Heart left ventricle (tissue), 16 donors: ENCODE results near the gene SNUPN. TPM values are rescaled to one million over a fixed set of nuclear protein-coding genes. Genes with fewer than 3 reads are reported as not detected.
"Not testable (repeated sequence)": the region's sequence is repeated elsewhere in the genome, so short reads cannot be mapped to it uniquely, and the experiment has no call there.

Experiments used
- ATAC-seq, 4 donors: fragments of 200-7000 bp; cut with Tn5 transposase; one replicate each; pipeline ENCODE4 v1.9.1; 2020 to 2022; ENCODE audit warnings: moderate library complexity in 4 of 4, mild to moderate bottlenecking in 3 of 4, moderate number of reproducible peaks in 1 of 4
- DNase-seq, 5 donors: peaks; one replicate each; pipeline ENCODE4 v3.0.0-alpha.2; 2020
- H3K27ac ChIP-seq, 12 donors: fragments of 200-600 bp; sonication (generic) in 4 of 12; one replicate each; pipeline versions ENCODE4 v1.5.0 to v1.8.0; 2016 to 2022; ENCODE audit warnings: mild to moderate bottlenecking in 2 of 12
- H3K27me3 ChIP-seq, 9 donors: fragments of 200-600 bp; sonication (generic) in 2 of 9; one replicate each; pipeline versions ENCODE4 v1.5.1 to v1.8.0; 2016 to 2022; ENCODE audit warnings: mild to moderate bottlenecking in 3 of 9
- H3K36me3 ChIP-seq, 9 donors: fragments of 200-600 bp; sonication (generic) in 2 of 9; one replicate each; pipeline versions ENCODE4 v1.5.0 to v1.8.0; 2018 to 2022; ENCODE audit warnings: mild to moderate bottlenecking in 2 of 9
- H3K4me1 ChIP-seq, 12 donors: fragments of 200-600 bp; sonication (generic) in 4 of 12; one replicate each; pipeline versions ENCODE4 v1.5.0 to v1.8.0; 2016 to 2022; ENCODE audit warnings: mild to moderate bottlenecking in 3 of 12
- H3K4me3 ChIP-seq, 12 donors: fragments of 200-600 bp; sonication (generic) in 4 of 12; one replicate each; pipeline versions ENCODE4 v1.5.0 to v1.8.0; 2017 to 2022; ENCODE audit warnings: mild to moderate bottlenecking in 9 of 12, moderate library complexity in 4 of 12
- H3K9me3 ChIP-seq, 12 donors: fragments of 200-600 bp; sonication (generic) in 4 of 12; one replicate each; pipeline versions ENCODE4 v1.5.0 to v1.8.0; 2016 to 2022; ENCODE audit warnings: mild to moderate bottlenecking in 1 of 12
- CTCF ChIP-seq, 12 donors: fragments of 200-600 bp; sonication (generic) in 4 of 12; IDR thresholded peaks; one replicate each; pipeline versions ENCODE4 v1.5.0 to v1.8.0; 2018 to 2022; ENCODE audit warnings: antibody characterized with exemption in 12 of 12, mild to moderate bottlenecking in 5 of 12
- POLR2A ChIP-seq, 2 donors: fragments of 450-650 bp; IDR thresholded peaks; one replicate each; pipeline ENCODE4 v1.6.1; 2017; ENCODE audit warnings: antibody characterized with exemption in 2 of 2, mild to moderate bottlenecking in 2 of 2, moderate library complexity in 2 of 2
- WGBS, 4 donors: extraction: QIAGEN DNeasy Blood & Tissue Kit in 2 of 4; methylation state at CpG; one replicate each; pipeline versions ENCODE4 v1.1.5 to v1.1.7; 2013 to 2018; 5-methylcytosine and 5-hydroxymethylcytosine counted together
- intact Hi-C, 10 donors: fragments of 100-400 bp; cut with DNase I; formaldehyde crosslinking; loops; one replicate each; pipeline versions ENCODE4 v1.11.1 to v1.14.2; 2022
- polyA plus RNA-seq, 2 donors: library from polyadenylated mRNA; stranded (reverse); fragments of 200-250 nt; gene quantifications; one replicate each; pipeline ENCODE4 v1.2.3, GENCODE V29; 2013
- total RNA-seq, 9 donors: library from RNA; depleted of rRNA in 2 of 9; stranded (reverse); fragments of >200 nt in 2 of 9; fragmentation: NEBNext Ultra II Directional in 3 of 9; extraction: Animal tissue kit (Norgen Biotek cat#: 25700) in 3 of 9; gene quantifications; one replicate each; pipeline versions ENCODE4 v1.1.0 to v1.2.4, GENCODE V29; 2016 to 2023
- donor health status: ischemic (EF 13 %, LVEDD 7.1; RV severe dilation, severe dysfunction).
- donor health status: healthy with polysubstance abuse.
- donor health status: DM: no; HTN: yes; CAD: no.
- donor health status: DM: no; HTN: no; CAD: no.
- donor health status: ischemic (EF 25% LVEDD 6.9; RV normal size, moderate dysfunction).
- donor health status: ischemic (EF 25% LVEDD 5.7; RV mildly dilated, moderate dysfunction).
- donor health status: healthy.
- donor health status: DM: yes; HTN: yes; CAD: no.
- donor health status: ischemic (EF 35%, LVEDD 5.7; RV mildly dilated, moderate dysfunction).
- donor health status: nonischemic (EF 11% LVEDD 7.7; RV severe dilation, severe dysfunction).
- donor health status: DM: yes; HTN: yes; CAD: no.
- donor health status: PGD.
- donor health status: ischemic (EF 29% LVEDD 5.4; RV normal size, mild dysfunction).
- donor health status: nonischemic (EF 23%, LVEDD 6.1; RV moderate dilation, normal function).

SNUPN gene
- total and polyA plus RNA-seq, 11 donors = 13.2 to 21.6 (median 14.5) TPM

GRCh38 chr15:75584121-75584520 lies 41.4 kb downstream of the SNUPN start:
- Histone ChIP-seq H3K4me1 (peaks cover 0 to 10% (median 5%) of the 10 kb centered on the region in 12 donors), H3K4me3 (no peak overlapping the region), H3K27me3 (no peaks in the 10 kb centered on the region), H3K36me3 (peaks cover 0 to 11% (median 0%) of the 10 kb centered on the region in 9 donors), H3K9me3 (no peaks in the 10 kb centered on the region), H3K27ac (peak overlapping the region in 4 of 12 donors; percentile 27 to 50 (median 36))
- intact Hi-C loops = loop anchor here in 1 of 10 donors (5.0 kb wide), 1 partner anchor 38 kb away; no protein-coding TSS in a partner anchor
- TF ChIP-seq CTCF (IDR thresholded peaks at IDR 0.05) (no peak), POLR2A (IDR thresholded peaks at IDR 0.05) (no peak)
- ATAC-seq = peak in 2 of 4 donors; percentile 46 to 48
- DNase-seq = peak in 1 of 5 donors; percentile 56
- 54 to 65% (median 62%) methylated on average over 4 of the region's 4 CpGs for WGBS, 4 donors

- Histone ChIP-seq H3K4me1 (peaks cover 0 to 10% (median 5%) of the 10 kb centered on the region in 12 donors), H3K27ac (peak overlapping the region in 3 of 12 donors; percentile 27 to 50 (median 43)), H3K9me3 (no peaks in the 10 kb centered on the region), H3K27me3 (no peaks in the 10 kb centered on the region), H3K4me3 (no peak overlapping the region), H3K36me3 (peaks cover 0 to 8% (median 0%) of the 10 kb centered on the region in 9 donors)
- no peak for ATAC-seq
- intact Hi-C loops = loop anchor here in 1 of 10 donors (5.0 kb wide), 1 partner anchor 39 kb away; no protein-coding TSS in a partner anchor
- TF ChIP-seq POLR2A (IDR thresholded peaks at IDR 0.05) (no peak), CTCF (IDR thresholded peaks at IDR 0.05) (no peak)
- DNase-seq = peak in 1 of 5 donors; percentile 32
- 73 to 80% (median 74%) methylated on average over 5 of the region's 5 CpGs for WGBS, 4 donors
Observed at GRCh38 chr15:75583701-75584100, 41.8 kb downstream of the SNUPN start.

GRCh38 chr15:75582943-75583342 lies 42.6 kb downstream of the SNUPN start:
- DNase-seq, H3K4me3 ChIP-seq, ATAC-seq, H3K27ac ChIP-seq, H3K27me3 ChIP-seq, H3K36me3 ChIP-seq, H3K9me3 ChIP-seq: not testable (repeated sequence)
- H3K4me1 ChIP-seq = peaks cover 0 to 10% (median 5%) of the 10 kb centered on the region in 12 donors
- WGBS, 4 donors = 96 to 98% (median 98%) methylated on average over 5 of the region's 5 CpGs
- intact Hi-C loops = loop anchor here in 1 of 10 donors (5.0 kb wide), 1 partner anchor 39 kb away; no protein-coding TSS in a partner anchor

- peak; percentile 84 to 91 (median 87) for DNase-seq
- Histone ChIP-seq H3K9me3 (no peaks in the 10 kb centered on the region), H3K27me3 (no peaks in the 10 kb centered on the region), H3K27ac (peak within 1 kb of the TSS; percentile 80 to 98 (median 92)), H3K4me3 (peak within 1 kb of the TSS; percentile 68 to 100 (median 88)), H3K36me3 (no peaks in the 10 kb centered on the region), H3K4me1 (peaks cover 0 to 29% (median 14%) of the 10 kb centered on the region in 12 donors)
- intact Hi-C loops = loop anchor here in 8 of 10 donors (2.0 to 10.0 kb wide), 8 partner anchors 37 to 127 kb away; partner anchors contain the start of genes SIN3A (in 2 of the 8) and SNUPN (in 2 of the 8)
- peak; percentile 75 to 92 (median 90) for ATAC-seq
- TF ChIP-seq CTCF (IDR thresholded peaks at IDR 0.05) (peak; percentile 37 to 72 (median 56)), POLR2A (IDR thresholded peaks at IDR 0.05) (no peak)
- 0 to 1% (median 1%) methylated on average over 57 to 78 of the region's 78 CpGs for WGBS, 4 donors
Observed at GRCh38 chr15:75578948-75579920, 46.3 kb downstream of the SNUPN start, which contains the start of gene PTPN9. Gene PTPN9, minus strand, starts transcription at chr15:75579315. Its CDS starts 539 bp downstream, at chr15:75578776.
